Thyroid gland (tissue), 4 donors: ENCODE results near the gene CDH4. TPM values are rescaled to one million over a fixed set of nuclear protein-coding genes. Genes with fewer than 3 reads are reported as not detected.

Experiments
- DNase-seq, 2 donors: peaks; one replicate each; pipeline ENCODE4 v3.0.0-alpha.2; 2019
- H3K27ac ChIP-seq, 3 donors: fragments of 200-600 bp; sonication (generic); 1 replicate in 2 of 3; 2 replicates in 1 of 3; pipeline ENCODE4 v1.5.1; 2016 to 2019; ENCODE audit warnings: mild to moderate bottlenecking in 1 of 3, moderate library complexity in 1 of 3
- H3K27me3 ChIP-seq: fragments of 200-600 bp; sonication (generic); one replicate; pipeline ENCODE4 v1.5.1; 2019
- H3K36me3 ChIP-seq, 2 donors: fragments of 200-600 bp; sonication (generic); one replicate each; pipeline ENCODE4 v1.5.1; 2016 to 2019
- H3K4me1 ChIP-seq, 2 donors: fragments of 200-600 bp; sonication (generic); one replicate each; pipeline ENCODE4 v1.5.1; 2017 to 2019
- H3K4me3 ChIP-seq, 3 donors: fragments of 200-600 bp; sonication (generic); replicated peaks in 1 of 3; 1 replicate in 2 of 3; 2 replicates in 1 of 3; pipeline ENCODE4 v1.5.1; 2016; ENCODE audit warnings: mild to moderate bottlenecking in 1 of 3
- H3K9me3 ChIP-seq: fragments of 200-600 bp; sonication (generic); one replicate; pipeline ENCODE4 v1.5.1; 2017
- CTCF ChIP-seq, 6 experiments: fragments of 200-600 bp in 3 of 6; fragments of 450-650 bp in 3 of 6; sonication (generic) in 3 of 6; IDR thresholded peaks; one replicate each; pipeline ENCODE4 v1.5.1; 2016 to 2019; ENCODE audit warnings: antibody characterized with exemption in 6 of 6, mild to moderate bottlenecking in 2 of 6, inconsistent platforms in 1 of 6, moderate library complexity in 1 of 6
- POLR2A ChIP-seq, 2 donors: fragments of 450-650 bp; IDR thresholded peaks; one replicate each; pipeline ENCODE4 v1.6.1; 2017; ENCODE audit warnings: antibody characterized with exemption in 2 of 2, mild to moderate bottlenecking in 2 of 2, moderate library complexity in 1 of 2
- WGBS, 2 donors: methylation state at CpG; one replicate each; pipeline ENCODE4 v1.1.5; 2017; 5-methylcytosine and 5-hydroxymethylcytosine counted together
- intact Hi-C: fragments of 100-400 bp; cut with DNase I; formaldehyde crosslinking; loops from one replicate; pipeline ENCODE4 v1.15.1; 2023
- total RNA-seq, 4 donors: library from RNA; depleted of rRNA; stranded (reverse); fragments of >200 nt; gene quantifications; one replicate each; pipeline ENCODE4 v1.2.3, GENCODE V29; 2016

Gene CDH4
- total RNA-seq, 4 donors from 2014 or later: 0.22 to 0.29 (median 0.29) TPM; not detected in 1

DNA sequence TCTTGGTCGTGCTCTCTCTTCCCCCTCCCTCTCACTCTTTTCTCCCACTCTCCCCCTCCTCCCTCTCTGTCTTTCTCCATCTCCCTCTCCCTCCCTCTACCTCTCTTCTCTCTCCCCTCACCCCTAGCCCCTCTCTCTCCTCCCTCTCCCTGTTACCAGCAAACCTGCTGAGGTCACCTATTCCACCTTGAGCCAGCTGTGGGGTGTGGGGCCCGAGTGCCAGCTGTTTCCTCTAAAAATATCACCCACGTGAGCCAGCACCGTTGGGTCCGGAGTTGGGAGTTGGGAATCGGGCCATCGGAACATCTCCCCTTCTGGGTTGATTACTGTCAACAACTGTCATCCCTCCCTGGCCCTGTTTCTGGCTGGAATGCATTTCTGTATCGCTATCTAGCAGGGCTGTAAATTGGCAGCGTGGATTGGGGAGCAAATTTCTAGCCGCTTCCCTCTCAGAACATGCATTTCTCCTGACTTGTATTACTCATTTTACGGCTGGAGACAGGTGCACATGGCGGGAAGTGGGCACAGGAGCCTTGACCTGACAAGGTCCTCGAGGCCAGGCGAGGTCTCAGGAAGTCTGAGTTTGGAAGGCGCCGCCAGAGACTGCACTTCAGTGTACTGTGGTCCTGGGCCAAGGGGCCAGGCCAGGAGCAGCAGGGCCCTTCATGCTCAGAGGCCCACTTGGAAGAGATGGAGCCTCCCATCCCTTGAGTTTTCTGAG is 165.3 kb downstream of the CDH4 start:
- no peak for DNase-seq
- Histone ChIP-seq H3K27ac (no peak overlapping the region), H3K4me3 (no peak overlapping the region), H3K4me1 (no peaks in the 10 kb centered on the region), H3K36me3 (no peaks in the 10 kb centered on the region), H3K27me3 (no peaks in the 10 kb centered on the region), H3K9me3 (no peaks in the 10 kb centered on the region)
- WGBS, 2 donors: 74% methylated on average over 16 of the region's 16 CpGs
- intact Hi-C loops: no loop called here
- TF ChIP-seq CTCF (IDR thresholded peaks at IDR 0.05) (no peak), POLR2A (IDR thresholded peaks at IDR 0.05) (no peak)

GRCh38 chr20:61419010-61419409 is 166.9 kb downstream of the CDH4 start:
- Histone ChIP-seq H3K36me3 (no peaks in the 10 kb centered on the region), H3K27me3 (no peaks in the 10 kb centered on the region), H3K4me3 (no peak overlapping the region), H3K9me3 (no peaks in the 10 kb centered on the region), H3K27ac (no peak overlapping the region), H3K4me1 (no peaks in the 10 kb centered on the region)
- intact Hi-C loops: no loop called here
- no peak for DNase-seq
- 63 to 82% methylated on average over 14 of the region's 14 CpGs for WGBS, 2 donors
- TF ChIP-seq POLR2A (IDR thresholded peaks at IDR 0.05): no peak
- TF ChIP-seq CTCF (IDR thresholded peaks at IDR 0.05): no peak

- TF ChIP-seq CTCF (IDR thresholded peaks at IDR 0.05): no peak
- TF ChIP-seq POLR2A (IDR thresholded peaks at IDR 0.05): no peak
- WGBS, 2 donors: 64 to 72% methylated on average over 6 of the region's 6 CpGs
- H3K9me3 ChIP-seq: no peaks in the 10 kb centered on the region
- no peaks in the 10 kb centered on the region for H3K36me3 ChIP-seq
- H3K27ac ChIP-seq: no peak overlapping the region
- H3K4me1 ChIP-seq: no peaks in the 10 kb centered on the region
- intact Hi-C loops: no loop called here
- DNase-seq: no peak
- no peak overlapping the region for H3K4me3 ChIP-seq
- H3K27me3 ChIP-seq: no peaks in the 10 kb centered on the region
These were observed 167.4 kb downstream of the CDH4 start for GRCh38 chr20:61419501-61419900.

DNA sequence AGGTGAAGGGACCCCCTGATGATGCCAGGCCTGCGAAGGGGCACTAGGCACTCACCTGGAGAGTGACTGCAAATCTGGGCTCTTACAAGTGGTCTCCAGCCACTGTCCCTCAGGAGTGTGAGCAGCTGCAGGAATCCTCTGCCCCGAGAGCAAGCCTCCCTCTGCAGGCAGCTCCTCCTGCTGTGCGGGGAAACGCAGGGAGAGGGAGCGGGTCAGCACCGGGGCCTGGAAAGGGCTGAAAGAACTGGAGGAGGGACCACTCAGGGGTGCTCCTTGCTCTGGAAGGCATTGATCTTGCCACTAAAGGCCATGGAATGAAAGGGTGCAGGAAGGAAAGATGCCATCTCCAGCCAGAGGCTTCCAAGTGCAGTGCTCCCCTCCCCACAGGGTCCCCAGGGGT is 168.0 kb downstream of the CDH4 start:
- TF ChIP-seq POLR2A (IDR thresholded peaks at IDR 0.05) (no peak), CTCF (IDR thresholded peaks at IDR 0.05) (no peak)
- 85 to 86% methylated on average over 6 of the region's 6 CpGs for WGBS, 2 donors
- no peak for DNase-seq
- H3K4me1 ChIP-seq: no peaks in the 10 kb centered on the region
- no peaks in the 10 kb centered on the region for H3K27me3 ChIP-seq
- intact Hi-C loops: no loop called here
- no peak overlapping the region for H3K27ac ChIP-seq
- H3K36me3 ChIP-seq: no peaks in the 10 kb centered on the region
- no peak overlapping the region for H3K4me3 ChIP-seq
- no peaks in the 10 kb centered on the region for H3K9me3 ChIP-seq

- intact Hi-C loops: no loop called here
- no peaks in the 10 kb centered on the region for H3K9me3 ChIP-seq
These were observed 168.7 kb downstream of the CDH4 start for GRCh38 chr20:61420781-61421180.

More at GRCh38 chr20:61420781-61421180, 168.7 kb downstream of the CDH4 start:
- 85 to 92% methylated on average over 7 of the region's 7 CpGs for WGBS, 2 donors
- DNase-seq: no peak
- no peak overlapping the region for H3K27ac ChIP-seq
- no peak for TF ChIP-seq POLR2A (IDR thresholded peaks at IDR 0.05)
- H3K27me3 ChIP-seq: no peaks in the 10 kb centered on the region
- H3K4me3 ChIP-seq: no peak overlapping the region
- H3K4me1 ChIP-seq: no peaks in the 10 kb centered on the region
- no peaks in the 10 kb centered on the region for H3K36me3 ChIP-seq
